GM20000 (cell line): Measurements from ENCODE around the gene E2F1.
"Not testable (repeated sequence)": the region's sequence is repeated elsewhere in the genome, so short reads cannot be mapped to it uniquely, and the experiment has no call there.

ENCODE experiments used
- DNase-seq: peaks from one replicate; pipeline ENCODE4 v3.0.0; 2012; ENCODE audit warnings: low spot score
- TF ChIP-seq, protein P1 (sequence below): IDR thresholded peaks from 2 replicates; pipeline ENCODE4 v1.5.1; 2012; ENCODE audit warnings: mild to moderate bottlenecking, control low read depth; ENCODE audit errors: extremely low read depth, missing control alignments

Gene E2F1

GRCh38 chr20:33650753-33651561, 35.2 kb downstream of the E2F1 start:
- TF ChIP-seq, protein P1, sequence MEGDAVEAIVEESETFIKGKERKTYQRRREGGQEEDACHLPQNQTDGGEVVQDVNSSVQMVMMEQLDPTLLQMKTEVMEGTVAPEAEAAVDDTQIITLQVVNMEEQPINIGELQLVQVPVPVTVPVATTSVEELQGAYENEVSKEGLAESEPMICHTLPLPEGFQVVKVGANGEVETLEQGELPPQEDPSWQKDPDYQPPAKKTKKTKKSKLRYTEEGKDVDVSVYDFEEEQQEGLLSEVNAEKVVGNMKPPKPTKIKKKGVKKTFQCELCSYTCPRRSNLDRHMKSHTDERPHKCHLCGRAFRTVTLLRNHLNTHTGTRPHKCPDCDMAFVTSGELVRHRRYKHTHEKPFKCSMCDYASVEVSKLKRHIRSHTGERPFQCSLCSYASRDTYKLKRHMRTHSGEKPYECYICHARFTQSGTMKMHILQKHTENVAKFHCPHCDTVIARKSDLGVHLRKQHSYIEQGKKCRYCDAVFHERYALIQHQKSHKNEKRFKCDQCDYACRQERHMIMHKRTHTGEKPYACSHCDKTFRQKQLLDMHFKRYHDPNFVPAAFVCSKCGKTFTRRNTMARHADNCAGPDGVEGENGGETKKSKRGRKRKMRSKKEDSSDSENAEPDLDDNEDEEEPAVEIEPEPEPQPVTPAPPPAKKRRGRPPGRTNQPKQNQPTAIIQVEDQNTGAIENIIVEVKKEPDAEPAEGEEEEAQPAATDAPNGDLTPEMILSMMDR, result no peak
- no peak for DNase-seq

- DNase-seq, result no peak
- TF ChIP-seq, protein P1, result no peak
These were observed 36.0 kb downstream of the E2F1 start for GRCh38 chr20:33650111-33650752.

GRCh38 chr20:33649201-33649681, 36.9 kb downstream of the E2F1 start:
- TF ChIP-seq, protein P1, result no peak
- no peak for DNase-seq

DNA sequence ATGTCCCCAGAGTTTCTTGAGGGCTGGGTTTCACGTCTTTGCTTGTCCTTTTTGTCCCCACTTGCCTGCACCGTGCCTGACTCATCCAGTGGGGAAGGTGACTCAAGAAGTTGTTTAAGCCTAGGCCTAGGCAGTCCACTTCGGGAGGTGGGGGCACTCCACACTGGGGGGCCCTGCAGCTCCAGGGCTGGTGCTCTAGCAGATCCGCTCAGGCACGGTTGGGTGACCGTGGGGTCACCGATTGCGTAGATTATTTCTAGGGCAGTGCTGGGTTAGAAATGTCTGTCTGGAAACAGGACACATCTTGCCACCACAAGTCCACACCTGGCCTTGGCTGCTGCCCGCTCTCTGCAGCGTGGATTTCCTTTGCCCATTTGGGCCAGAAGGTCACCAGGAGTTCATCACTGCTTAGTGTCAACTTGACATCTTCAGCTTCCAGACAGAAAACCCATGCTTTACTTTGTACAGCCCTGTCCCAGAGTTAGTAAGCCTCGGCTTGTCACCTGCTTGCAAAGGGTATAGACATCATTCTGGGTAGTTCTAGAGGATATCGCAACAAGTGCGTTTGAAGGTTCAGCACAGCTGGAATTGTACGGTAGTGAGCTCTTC, 37.7 kb downstream of the E2F1 start:
- TF ChIP-seq, protein P1, result no peak
- DNase-seq, result no peak

- DNase-seq, result peak; percentile 76
- TF ChIP-seq, protein P1, result no peak
These were observed 38.4 kb downstream of the E2F1 start for GRCh38 chr20:33647603-33648395.

DNA sequence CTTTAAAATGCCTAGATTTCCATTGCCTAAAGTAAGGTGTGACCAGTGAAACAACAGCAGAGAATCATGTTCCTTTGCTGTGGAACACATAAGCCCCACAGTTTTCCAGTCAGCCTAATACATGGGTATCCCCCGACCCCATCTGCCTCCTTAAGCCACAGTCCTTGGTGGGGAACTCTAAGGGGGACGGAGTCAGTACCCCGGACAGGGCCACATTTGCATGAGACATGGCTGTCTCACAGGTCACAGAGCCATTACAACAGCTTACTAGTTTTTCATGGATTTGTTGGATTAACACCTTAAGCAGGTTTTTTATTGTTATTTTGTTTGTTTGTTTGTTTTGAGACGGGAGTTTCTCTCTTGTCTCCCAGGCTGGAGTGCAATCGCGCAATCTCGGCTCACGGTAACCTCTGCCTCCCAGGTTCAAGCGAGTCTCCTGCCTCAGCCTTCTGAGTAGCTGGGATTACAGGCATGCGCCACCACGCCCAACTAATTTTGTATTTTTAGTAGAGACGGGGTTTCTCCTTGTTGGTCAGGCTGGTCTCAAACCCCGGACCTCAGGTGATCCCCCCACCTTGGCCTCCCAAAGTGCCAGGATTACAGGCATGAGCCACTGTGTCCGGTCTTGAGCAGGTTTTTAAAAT, 39.1 kb downstream of the E2F1 start:
- DNase-seq, result not testable (repeated sequence)

DNA sequence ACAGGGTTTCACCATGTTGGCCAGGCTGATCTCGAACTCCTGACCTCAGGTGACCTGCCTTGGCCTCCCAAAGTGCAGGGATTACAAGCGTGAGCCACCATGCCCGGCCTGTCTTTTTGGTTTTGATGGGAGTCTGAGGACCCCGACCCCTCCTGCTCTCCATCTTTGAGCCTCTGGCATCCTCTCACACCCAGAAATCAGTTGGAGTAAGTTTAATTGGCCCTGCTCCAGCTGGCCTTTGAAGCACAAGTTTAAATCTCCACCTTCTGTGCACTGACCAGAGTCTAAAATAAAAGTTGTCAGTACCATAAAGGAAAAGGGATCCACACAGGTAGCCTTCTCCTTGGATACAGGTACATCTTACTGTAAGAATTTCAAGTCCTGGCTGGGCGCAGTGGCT, 40.0 kb downstream of the E2F1 start:
- DNase-seq, result no peak
- TF ChIP-seq, protein P1, result no peak
